Iris pigment epithelial cell (primary cell): ENCODE data around the gene CACNG6.
"Not testable (repeated sequence)": the region's sequence is repeated elsewhere in the genome, so short reads cannot be mapped to it uniquely, and the experiment has no call there.

Experiments used
- DNase-seq: peaks from one replicate; pipeline ENCODE4 v3.0.0-alpha.2; 2011; ENCODE audit warnings: low read depth

The CACNG6 gene, protein sequence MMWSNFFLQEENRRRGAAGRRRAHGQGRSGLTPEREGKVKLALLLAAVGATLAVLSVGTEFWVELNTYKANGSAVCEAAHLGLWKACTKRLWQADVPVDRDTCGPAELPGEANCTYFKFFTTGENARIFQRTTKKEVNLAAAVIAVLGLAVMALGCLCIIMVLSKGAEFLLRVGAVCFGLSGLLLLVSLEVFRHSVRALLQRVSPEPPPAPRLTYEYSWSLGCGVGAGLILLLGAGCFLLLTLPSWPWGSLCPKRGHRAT

DNA sequence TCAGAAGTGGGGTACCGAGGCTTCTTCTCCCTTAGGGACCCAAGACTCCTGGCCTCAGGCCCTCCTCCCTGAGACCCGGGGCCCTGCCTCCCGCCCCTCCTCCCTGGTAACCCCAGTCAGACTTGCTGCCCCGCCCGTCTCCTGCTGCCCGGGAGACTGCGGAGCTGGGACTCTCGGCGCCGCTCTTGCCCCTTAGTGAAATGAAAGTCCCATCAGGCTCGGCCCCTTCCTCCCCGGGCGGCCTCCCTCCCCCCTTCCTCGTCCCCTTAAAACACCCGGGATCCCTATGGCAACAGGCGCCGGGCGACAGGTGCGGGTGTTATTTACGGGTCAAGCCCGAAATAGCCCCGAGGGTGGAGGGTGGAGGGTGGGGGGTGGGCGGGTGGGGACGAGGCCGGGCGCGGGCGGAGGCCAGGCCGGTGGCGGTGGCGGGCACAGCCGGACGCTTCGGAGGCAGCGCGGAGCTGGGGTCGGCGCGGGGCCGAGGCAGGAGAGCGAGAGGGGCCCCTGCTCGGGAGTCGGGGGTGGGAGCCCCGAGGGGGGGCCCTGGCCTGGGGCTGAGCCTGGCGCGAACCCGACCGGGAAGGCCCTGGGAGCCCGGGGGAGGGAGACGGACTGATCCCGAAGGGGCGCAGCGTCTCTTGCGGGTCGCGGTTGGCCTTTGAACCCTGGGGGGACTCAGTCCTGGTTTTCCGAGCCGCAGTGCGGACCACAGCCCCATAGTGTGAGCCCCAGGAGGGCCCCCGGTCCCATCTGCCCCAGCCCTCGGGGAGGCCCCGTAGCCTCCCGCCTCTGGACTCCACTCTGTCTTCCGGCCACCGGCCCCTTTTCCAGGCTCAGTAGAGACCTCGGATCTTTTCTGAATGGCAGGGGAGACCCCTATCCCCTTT, at the start of gene CACNG6:
CACNG6 (plus strand) TSS at position 414 of the 890 bp plus-strand sequence. CDS start 1,241 bp downstream, outside the sequence.
- DNase-seq: peak; percentile 59

DNA sequence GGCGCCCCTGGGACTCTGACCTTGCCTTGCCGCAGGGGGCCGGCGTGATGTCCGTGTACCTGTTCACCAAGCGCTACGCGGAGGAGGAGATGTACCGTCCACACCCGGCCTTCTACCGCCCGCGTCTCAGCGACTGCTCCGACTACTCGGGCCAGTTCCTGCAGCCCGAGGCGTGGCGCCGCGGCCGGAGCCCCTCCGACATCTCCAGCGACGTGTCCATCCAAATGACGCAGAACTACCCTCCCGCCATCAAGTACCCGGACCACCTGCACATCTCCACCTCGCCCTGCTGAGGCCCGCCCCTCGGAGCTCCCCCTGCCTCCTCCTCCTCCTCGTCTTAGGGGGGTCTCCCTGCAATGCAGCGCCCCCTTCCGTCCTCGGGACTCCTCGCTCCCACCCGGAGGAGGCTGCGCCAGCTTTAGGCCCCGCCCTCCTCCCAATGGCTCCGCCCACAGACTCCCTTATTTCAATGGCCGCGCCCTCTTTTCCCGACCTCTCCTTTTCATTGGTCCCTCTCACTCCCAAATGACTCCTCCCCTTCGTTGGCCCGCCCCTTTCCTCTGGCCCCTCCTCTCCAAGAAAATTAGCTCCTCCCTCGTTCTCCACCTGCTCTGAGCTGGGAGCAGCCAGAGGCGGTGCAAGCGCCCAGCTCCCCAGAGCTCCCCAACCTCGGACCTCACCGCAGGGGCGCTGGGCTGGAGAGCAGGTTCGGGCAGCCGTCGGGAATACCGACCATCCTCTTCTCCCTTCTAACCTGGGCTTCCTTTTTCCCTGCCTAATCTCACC, 49.2 kb upstream of the CACNG6 start:
- peak; percentile 45 for DNase-seq

DNA sequence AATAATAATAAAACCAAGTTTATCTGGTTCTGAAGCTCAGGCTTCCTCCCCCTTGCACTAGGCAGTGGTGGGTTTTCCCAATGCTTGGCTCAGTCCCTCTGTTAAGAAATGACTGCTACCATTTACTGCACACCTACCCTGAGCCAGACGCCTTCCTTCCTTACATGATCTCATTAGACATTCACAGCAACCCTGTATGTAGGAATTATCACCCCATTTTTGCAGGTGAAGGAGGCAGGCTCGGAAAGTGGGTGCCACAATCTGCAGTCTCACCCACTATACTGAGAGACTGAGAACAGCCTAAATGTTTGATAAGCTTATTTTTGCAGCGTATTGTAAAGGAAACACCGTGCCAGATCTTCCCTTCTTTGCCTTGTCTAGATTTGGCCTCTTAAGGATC, 47.0 kb upstream of the CACNG6 start:
- DNase-seq: no peak

DNA sequence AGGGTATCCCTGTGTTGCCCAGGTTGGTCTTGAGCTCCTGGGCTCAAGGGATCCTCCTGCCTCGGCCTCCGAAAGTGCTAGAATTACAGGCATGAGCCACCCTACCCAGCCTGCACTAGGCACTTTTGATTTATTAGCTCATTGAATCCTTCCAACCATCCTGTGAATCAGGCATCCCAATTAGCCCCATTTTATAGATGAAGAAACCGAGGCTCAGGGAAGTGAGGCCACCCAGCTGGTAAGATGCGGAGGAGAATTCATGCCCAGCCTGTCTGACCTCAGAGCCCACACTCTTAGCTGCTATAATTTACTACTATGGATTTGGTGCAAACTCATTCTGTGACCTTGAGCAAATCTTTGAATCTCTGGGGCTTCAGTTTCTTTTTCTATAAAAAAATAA, 46.5 kb upstream of the CACNG6 start:
- DNase-seq: no peak

DNA sequence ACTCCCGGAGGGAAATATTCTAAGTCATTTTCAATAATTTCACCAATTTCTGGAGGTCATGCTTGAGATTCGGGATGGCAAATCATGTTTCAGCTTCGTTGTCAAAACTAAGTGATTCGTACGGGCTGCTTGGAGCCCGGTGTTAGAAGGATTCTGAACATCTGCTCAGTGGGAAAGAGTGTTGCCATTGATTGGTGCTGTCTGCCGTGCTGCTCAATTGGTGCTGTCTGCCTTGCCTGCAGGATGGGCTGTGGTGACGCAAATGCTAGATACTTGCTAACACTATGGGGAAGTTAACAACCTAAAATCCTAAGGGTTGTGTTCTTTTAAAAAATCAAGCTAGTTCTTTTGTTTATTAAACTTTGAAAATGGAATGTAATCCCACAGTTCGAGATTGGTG, 46.0 kb upstream of the CACNG6 start:
- peak; percentile 50 for DNase-seq

DNA sequence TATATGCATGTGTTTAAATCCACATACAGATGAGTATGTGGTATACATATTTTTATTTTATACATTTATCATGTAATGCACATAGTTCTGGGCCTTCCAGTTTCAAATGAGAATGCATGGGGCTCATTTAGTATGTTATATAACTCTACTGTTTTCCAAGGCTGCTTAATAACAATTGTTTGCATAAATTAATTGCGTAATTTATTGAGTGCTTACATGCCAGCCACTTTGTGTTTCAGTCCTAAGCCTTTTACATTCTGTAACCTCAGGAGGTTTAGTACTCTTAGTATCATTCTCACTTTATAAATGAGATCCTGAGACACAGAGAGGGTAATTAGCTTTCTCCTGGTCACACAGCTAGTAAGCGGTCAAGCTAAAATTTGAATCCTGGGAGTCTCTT, 45.4 kb upstream of the CACNG6 start:
- DNase-seq: no peak

DNA sequence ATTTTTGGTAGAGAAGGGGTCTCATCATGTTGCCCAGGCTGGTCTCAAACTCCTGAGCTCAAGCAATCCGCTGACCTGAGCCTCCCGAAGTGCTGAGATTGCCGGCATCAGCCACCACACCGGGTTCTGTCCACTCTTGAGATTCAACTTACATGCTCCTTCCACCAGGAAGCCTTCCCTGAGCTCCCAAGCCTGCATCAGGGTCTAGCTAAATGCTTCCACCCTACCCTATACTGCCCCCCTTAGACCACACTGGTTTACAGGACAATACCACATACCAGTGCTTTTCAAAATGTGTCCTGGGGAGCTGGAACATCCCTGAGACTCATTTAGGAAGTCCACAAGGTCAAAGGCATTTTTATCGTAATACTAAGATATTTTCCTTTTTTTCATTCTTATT, 43.8 kb upstream of the CACNG6 start:
- DNase-seq: no peak

DNA sequence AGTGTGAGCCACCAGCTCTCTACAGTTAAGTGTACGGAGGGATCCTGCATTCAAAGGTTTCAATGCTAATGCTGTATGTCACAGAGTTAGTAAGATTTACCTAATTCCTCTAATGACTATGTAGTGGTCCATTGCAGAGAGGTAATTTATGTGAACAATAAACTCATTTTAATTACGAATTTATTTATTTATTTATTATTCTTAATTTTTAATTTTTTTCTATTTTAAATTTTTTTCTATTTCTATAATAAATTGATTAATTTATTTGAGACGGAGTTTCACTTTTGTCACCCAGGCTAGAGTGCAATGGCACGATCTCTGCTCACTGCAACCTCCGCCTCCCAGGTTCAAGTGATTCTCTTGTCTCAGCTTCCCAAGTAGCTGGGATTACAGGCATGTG, 42.8 kb upstream of the CACNG6 start:
- DNase-seq: not testable (repeated sequence)

DNA sequence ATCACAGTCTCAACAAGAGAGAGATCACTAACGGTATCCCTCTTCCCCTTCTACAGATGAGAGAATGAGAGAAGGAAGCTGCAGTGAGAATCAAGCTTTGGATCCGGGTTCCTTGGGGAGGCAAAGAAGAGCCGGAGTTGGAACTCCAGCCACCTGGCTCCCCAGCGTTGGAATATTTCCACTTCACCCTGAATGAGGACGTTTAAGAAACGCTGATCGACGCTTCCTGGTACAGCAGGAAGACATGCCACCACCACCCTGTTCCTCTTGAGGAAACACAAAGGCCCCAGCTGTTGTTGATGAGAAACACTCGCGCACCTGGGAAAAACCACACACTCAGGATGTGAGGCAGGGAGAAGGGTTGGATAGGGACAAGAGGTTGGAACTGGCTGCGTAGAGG, 40.0 kb upstream of the CACNG6 start:
- no peak for DNase-seq

DNA sequence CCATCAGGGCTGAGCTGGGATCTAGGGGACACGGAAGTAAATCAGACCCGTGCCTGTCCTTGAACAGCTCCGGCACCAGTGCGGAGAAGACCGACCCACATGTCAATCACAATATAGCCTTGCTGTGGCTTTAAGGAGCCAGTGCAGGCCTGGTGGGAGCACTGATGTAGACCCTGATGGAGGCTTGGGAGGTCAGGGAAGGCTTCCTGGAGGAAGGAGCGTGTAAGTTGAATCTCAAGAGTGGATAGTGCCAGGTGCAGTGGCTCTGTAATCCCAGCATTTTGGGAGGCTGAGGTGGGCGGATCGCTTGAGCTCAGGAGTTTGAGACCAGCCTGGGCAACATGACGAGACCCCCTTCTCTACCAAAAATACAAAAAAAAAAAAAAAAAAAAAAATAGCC, 39.5 kb upstream of the CACNG6 start:
- DNase-seq: no peak

DNA sequence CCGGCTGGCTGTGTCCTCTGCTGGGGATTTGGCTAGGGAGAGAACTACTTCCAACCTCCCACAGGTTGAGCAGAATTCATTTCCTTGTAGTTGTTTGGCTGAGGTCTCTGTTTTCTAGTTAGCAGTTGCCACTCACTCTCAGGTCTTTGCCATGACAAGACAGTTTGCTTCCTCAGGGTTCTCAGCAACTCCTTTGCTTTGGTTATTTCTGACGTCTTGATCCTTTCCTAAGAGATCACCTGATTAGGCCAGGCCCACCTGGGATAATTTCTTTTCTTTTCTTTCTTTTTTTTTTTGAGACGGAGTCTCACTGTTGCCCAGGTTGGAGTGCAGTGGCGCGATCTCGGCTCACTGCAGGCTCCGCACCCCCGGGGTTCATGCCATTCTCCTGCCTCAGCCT, 38.1 kb upstream of the CACNG6 start:
- DNase-seq: no peak

DNA sequence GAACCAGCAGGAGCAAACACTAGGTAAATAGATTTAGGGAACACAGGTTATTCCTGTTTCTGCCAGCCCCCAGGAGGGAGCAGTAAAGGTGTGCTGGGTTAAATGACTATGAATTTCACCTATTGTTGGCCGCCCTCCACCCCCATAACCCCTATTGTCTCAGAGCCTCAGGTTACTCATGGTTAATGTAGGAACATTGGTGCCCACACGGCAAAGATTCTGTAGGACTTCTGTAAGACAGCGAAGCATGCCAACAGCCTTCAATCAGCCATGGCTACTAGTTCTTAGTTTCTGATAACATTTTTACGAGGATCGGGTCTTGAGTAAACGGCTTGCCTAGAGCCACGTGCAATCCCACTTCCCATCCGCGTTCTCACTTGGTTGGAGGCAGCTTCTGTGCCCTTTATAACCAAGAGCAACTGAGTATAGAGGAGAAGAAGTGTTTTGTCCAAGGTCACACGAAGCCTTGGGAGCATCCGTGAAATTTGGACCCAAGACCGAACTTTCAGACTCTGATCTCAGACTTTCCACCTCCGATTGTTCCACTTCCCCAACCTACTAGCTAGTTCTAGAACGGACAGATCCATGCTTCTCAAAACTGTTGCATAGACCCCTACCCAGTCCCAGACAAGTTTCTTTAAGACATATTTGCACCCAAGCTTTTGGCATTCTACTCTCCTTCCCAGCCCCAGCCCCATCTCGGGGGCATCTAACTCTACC, 33.8 kb upstream of the CACNG6 start:
- DNase-seq: no peak

DNA sequence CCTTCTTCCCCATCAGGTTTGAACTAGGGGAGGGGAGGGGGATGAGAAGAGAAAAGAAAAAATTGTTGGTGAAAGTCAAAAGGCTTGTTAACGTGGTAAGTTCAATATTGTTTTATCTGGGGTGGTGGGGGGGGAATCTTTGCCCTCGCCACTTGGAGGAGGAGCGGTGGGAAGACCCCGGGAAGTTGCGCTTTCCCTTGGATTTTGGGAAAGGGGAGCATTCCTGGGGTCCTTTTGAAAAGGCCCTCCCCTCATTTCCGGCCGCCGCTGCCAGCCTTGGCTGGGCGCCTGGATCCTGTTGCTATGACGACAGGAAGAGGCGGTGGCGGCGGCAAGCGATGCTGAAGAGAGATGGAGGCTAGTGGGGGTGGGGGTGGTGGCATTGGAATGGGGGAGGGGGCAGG, 33.3 kb upstream of the CACNG6 start:
- no peak for DNase-seq

DNA sequence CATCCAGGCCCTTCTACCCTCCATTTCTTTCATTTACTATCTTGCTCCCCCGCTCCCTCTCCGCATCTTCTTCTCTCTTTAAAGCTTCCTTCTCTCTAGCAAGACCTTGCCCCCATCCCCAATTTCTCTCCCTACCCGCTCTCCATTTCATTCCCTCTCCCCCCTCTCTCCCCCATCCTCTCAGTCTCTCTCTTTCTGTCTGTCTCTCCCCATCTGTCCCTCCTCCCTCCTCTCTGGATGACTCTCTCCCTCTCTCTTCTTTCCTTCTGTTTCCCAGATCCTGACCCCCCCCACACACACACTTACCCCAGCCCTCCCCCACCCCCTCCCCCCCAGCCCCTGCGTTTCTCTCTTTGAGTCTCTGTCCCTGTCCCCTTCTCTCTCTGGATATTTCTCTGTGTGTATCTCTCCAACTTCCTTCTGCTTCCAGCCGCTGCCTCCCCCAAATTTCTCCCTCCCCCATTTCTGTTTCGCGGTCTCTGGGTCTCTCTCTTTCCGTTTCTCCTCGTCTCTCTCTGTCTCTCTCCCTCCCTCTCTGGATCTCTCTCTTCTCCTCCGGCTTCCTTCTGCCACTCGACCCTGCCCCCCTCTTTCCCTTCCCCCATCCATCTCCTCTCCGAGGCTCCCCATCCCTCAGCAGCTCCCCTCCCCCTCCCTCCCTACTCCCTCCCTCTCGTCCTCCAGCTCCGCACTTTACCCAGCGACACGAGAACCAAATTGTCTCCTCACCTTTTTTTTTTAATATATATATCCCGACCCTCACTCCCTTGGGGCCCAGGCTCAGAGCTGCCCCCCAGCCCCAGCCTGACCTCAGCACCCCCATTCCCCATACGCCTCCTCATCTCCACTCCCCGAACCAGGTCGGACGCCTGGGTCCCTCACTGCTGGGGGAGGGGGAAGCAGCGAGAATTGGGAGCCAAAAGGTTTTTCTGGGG, 32.3 kb upstream of the CACNG6 start:
- DNase-seq: no peak

DNA sequence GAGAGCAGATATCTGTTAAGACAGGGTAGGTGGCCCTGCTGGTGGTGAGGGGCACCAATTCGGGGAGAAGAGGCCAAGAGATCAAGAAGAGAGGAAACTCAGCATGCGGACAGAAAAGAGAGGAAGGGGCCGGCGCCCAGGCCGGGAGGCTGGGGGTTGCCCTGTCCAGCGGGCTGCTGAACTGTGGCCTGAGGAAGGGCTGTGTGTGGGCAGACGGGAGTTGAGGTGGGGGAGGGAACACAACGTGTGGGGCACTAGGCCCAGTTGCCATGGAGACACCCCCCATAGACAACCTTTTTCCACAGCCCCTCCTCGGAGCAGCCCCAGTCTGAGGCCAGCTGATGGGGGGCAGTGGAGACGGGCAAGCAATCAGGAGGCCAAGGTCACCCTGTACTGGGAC, 31.2 kb upstream of the CACNG6 start:
- DNase-seq: no peak

DNA sequence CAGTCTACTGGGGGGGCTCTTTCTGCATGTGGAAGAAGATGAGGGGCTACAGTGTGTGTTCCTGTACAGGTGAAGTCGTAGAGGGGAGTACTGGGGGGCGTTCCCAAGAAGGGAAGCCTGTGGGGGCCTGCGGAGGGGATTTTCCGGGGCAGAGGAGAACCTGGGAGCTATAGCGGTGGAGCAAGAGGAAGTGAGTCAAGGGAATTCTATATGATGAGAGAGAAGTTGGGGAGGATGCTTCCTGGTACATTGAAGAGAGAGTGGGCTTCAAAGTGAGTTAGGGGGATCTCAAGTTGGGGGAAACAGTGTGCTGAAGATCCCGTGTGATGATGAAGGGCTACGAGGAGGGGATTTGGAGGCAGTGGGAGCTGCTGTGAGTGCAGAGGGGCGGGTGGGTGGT, 30.6 kb upstream of the CACNG6 start:
- DNase-seq: no peak

DNA sequence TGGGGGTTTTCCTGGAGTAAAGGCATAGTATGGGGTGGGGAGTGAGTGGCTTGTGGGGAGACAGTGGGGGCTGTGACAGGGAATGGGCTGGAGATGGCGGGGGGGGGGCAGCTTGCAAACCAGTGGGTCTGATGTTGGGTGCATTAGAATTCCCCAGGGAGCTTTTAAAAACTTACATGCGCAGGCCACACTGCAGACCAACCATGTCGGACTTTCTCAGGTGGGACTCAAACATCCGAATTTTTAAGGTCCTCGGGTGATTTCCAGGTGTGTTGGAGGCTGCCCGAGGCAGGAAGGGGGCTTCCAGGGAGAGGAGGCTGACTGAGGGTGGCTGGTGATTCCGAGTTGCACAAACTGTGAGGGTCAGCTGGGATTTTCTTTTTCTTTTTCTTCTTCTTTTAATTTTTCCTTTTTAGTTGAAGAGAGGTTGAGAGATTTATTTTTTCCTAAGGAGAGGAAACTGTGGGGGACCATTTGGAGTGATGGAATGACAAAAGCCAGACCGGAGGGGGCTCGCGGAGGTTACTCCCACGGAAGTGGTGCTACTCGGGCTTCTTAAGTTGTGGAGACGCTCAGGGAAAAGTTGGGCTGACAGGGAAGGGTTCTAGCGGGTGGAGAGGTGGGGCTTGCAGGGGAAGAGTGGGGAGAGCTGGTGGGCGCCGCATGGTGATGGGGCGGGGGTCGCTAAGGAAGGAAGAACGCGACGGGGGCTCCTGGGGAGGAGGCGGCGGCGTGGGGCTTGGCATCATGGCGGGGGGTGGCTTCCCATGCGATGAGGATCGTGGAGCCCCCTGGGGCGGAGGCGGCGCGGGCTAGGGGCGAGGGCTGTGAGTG, 29.7 kb upstream of the CACNG6 start:
- DNase-seq: peak; percentile 59

DNA sequence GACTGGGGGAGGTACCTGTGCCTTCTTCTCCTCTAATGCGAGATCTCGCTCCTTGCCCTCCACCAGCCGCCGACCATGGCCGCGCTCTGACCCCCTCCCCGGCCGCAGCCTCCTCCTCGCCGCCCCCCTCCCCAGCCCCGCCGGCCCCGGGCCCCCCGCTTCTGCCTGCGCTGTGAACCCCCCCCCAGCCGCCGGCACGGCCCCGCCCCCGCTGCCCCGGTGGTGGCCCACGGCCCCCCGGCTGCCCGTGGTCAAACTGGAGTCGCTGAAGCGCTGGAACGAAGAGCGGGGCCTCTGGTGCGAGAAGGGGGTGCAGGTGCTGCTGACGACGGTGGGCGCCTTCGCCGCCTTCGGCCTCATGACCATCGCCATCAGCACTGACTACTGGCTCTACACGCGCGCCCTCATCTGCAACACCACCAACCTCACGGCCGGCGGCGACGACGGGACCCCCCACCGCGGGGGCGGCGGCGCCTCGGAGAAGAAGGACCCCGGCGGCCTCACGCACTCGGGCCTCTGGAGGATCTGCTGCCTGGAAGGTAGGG, 28.5 kb upstream of the CACNG6 start, which contains the start of gene CACNG8:
CACNG8 (plus strand) TSS at position 51 of the 545 bp plus-strand sequence.
- DNase-seq: no peak

DNA sequence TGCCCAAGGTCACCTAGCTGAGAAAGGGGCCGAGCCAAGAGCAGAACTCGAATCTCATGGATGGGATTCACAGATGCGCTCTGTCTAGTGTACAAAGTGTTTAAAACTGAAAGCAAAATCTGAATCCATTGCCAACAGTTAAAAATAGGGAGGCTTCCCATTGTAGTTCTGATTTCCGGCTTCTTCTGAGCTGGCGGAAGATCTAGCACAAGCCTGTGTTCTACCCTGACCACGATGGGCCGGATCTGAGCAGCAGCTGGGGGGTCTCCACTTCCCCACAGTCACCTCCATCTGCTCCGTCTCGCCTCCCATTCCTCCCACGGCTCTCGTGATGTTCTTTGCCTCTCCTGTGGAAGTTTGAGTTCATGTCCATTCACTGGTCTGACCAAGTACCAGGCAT, 26.3 kb upstream of the CACNG6 start:
- DNase-seq: no peak

DNA sequence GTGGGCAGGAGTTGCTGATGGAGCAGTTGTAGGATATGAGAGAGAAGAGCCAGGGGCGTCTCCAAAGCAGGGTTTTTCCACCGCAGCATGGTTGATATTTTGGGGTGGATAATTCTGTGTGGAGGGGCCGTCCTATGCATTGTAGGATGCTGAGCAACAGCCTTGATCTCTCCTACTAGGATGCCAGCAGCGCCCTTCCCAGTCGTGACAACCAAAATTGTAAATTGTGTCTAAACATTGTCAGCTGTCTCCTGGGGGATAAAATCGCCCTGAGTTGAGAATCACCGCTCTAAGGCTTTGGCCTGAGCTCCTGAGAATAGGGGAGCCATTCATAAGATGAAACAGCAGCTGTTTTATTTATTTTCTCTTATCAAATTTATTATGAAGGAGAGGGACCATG, 24.5 kb upstream of the CACNG6 start:
- no peak for DNase-seq
